ENCODE measurements around the gene LSAMP.
"Not testable (repeated sequence)": the region's sequence is repeated elsewhere in the genome, so short reads cannot be mapped to it uniquely, and the experiment has no call there.

Gene LSAMP

GRCh38 chr3:116242825-116243224, 202.5 kb downstream of the LSAMP start:
- DNase-seq (ENCODE audit: low spot score): no peak

GRCh38 chr3:116241677-116242076, 203.6 kb downstream of the LSAMP start:
- no peak for DNase-seq (ENCODE audit: low spot score)

DNA sequence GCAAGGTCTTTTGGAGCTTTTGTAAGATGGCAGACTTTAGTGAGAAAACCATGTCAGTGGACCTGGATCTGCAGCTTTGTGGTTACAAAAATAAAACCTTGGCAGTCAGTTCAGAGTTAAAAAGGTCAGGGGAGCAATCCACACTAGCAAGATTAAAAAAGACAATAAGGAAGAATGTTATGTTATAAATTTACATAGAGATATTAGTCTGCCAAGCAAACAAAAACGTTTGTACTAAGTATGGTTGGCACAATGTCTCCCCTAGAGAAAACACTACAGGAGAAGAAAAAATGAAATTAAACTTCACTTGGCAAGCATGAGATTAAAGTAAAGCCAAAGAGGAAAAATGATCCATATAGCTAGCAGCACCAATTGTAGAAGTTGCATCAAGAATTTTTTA, 205.0 kb downstream of the LSAMP start:
- no peak for DNase-seq (ENCODE audit: low spot score)

GRCh38 chr3:116238846-116239565, 206.3 kb downstream of the LSAMP start:
- DNase-seq (ENCODE audit: low spot score): no peak

DNA sequence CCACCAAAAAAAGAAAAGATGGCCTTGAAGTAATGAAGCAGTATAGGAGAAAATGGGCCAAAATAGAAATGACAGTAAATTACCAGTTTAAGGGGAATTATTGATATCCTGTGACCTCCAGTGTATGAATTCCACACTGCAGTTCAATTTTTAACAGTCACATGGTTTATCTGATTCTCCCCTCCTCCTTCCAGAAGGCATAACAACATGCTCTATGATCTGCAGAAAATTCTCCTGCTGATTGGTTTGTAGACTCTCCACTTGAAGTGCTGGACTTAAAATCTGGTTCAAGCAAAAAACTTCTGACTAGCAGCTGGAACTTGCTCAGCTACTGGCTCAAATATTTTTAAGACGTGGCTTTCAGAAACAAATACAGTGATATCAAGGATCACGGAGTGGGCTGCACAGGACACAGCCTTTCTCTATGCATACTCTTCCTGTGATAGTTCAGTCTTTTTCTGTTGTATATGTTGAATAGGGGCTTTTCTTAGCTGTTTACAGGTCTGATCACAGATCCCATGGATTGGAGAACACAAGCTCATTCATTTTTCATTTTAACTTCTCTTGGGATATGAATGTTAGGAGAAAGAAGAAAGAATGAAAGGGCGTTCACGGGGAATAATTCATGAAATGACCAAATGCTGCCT, 211.5 kb downstream of the LSAMP start:
- peak; percentile 4 for DNase-seq (ENCODE audit: low spot score)

DNA sequence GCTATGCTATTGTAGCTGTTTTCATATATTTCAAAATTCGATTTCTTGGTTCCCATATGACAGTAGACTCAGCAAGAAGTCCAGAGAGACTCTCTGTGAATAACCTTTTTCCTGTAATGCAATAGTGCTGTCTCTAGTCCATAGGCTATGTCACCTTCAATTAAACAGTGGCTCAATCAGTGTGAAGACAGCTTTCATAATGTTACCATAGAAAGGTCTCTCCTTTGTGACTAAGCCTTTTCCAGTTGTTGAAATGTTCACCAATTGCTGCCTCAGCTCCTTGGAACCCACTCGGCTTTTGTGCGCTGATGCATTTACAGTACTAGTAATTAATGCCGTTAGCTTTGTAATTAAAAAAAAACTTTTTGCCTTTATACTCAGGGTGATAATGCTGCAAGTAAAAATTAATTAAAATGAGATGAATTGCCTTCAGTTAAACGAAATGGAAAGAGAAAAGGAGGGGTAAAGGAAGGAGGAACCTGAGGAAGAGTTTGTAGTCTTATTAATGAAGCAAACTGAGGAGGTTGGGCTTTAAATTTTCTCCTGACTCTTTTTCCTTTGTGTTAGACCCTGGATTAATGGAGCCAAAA, 214.8 kb downstream of the LSAMP start:
- DNase-seq (ENCODE audit: low spot score): peak; percentile 43

DNA sequence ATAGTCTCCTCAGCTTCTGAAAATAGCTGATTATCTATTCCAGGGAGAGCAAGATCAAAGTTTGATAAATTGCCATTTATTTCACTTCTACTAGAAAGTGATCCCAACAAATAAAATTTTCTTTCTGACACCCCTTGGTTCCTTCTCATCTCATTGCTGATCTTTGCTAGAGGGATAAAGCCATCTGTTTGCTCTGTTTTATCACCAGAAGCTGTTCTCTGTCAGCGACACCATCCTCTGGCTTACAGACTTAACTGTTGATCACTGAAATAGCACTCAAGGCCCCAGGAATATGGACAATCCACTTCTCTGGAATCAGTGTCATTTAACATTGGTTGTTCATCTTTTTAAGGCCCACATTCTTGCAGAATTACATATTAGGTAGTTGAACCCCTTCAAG, 219.0 kb downstream of the LSAMP start:
- peak; percentile 8 for DNase-seq (ENCODE audit: low spot score)

- DNase-seq (ENCODE audit: low spot score): no peak
Observed at GRCh38 chr3:116216761-116217160, 228.5 kb downstream of the LSAMP start.

- DNase-seq (ENCODE audit: low spot score): no peak
Observed at GRCh38 chr3:116211901-116212300, 233.4 kb downstream of the LSAMP start.

DNA sequence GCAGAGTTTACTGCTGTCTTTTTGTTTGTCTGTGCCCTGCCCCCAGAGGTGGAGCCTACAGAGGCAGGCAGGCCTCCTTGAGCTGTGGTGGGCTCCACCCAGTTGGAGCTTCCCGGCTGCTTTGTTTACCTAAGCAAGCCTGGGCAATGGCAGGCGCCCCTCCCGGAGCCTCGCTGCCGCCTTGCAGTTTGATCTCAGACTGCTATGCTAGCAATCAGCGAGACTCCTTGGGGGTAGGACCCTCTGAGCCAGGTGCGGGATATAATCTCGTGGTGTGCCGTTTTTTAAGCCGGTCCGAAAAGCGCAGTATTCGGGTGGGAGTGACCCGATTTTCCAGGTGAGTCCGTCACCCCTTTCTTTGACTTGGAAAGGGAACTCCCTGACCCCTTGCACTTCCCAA, 236.5 kb downstream of the LSAMP start:
- DNase-seq (ENCODE audit: low spot score): not testable (repeated sequence)

- no peak for DNase-seq (ENCODE audit: low spot score)
Observed at GRCh38 chr3:116200956-116201690, 244.2 kb downstream of the LSAMP start.

- no peak for DNase-seq (ENCODE audit: low spot score)
Observed at GRCh38 chr3:116199063-116199462, 246.2 kb downstream of the LSAMP start.

GRCh38 chr3:116198087-116198486, 247.2 kb downstream of the LSAMP start:
- DNase-seq (ENCODE audit: low spot score): no peak

- no peak for DNase-seq (ENCODE audit: low spot score)
Observed at GRCh38 chr3:116192464-116192863, 252.8 kb downstream of the LSAMP start.

DNA sequence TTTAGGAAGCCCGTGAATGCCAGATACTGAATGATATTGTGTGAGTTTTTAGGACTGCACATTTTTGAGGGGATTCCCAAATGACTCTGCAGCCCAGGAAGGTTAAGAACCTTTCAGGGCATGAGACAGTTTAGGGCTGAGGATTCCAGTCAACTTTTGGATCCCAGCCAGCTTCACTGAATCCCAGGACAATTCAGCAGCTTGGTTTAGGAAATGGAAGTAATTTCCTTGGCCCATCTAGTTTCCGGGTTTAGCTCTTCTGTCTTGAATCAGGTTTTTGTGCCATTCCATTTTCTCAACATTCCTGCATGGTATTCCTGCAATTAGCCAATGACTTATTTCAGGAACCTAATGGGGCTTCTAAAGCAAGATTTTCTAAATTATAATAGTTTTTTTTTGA, 253.9 kb downstream of the LSAMP start:
- no peak for DNase-seq (ENCODE audit: low spot score)

- DNase-seq (ENCODE audit: low spot score): no peak
Observed at GRCh38 chr3:116190095-116190494, 255.2 kb downstream of the LSAMP start.

- peak; percentile 70 for DNase-seq (ENCODE audit: low spot score)
Observed at GRCh38 chr3:116188231-116188785, 257.0 kb downstream of the LSAMP start.

- no peak for DNase-seq (ENCODE audit: low spot score)
Observed at GRCh38 chr3:116186049-116186448, 259.2 kb downstream of the LSAMP start.

GRCh38 chr3:116181159-116181558, 264.1 kb downstream of the LSAMP start:
- DNase-seq (ENCODE audit: low spot score): no peak

DNA sequence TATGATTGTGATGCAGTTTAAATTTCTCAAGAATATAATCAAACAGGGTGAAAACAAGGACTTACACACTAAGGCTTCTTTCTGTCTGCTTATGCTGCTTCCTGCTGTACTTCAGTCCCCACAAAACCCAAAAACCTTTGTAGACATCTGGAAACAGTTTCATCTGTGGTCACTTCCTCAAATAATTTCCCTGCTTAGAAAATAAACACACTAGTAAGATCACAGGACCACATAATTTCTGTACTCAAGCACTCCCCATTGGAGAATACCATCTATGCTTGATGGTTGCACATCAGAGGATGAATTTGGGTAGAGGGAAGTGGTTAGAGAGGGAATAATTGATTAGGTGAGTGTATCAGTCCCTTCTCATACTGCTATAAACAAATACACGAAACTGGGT, 266.2 kb downstream of the LSAMP start:
- no peak for DNase-seq (ENCODE audit: low spot score)

DNA sequence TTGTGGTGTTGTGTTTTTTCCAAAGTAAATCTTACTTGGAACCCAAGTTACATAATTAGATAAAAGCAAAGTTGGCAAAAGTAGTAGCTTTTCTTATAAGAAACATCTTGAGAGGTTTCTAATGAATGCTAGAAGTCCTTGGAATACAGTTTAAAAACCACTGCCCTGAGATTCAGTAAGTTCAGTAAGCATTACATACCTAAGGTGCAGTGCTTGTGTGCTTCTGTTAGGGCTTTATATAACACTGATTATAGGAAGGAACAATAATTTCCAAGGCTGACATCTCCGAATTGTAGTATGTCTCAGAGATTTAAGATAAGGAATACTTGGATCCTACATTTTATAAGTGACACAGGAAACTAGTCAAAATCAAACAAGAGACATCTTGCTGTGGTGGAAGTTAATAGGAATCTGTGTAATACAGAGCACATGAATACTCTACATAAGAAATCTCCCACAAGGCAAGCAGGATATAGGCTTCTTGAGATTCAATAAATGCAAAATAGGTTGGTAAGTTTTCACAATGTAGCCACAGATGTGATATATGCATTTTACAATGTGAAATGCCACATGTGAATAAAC, 268.2 kb downstream of the LSAMP start:
- no peak for DNase-seq (ENCODE audit: low spot score)

DNA sequence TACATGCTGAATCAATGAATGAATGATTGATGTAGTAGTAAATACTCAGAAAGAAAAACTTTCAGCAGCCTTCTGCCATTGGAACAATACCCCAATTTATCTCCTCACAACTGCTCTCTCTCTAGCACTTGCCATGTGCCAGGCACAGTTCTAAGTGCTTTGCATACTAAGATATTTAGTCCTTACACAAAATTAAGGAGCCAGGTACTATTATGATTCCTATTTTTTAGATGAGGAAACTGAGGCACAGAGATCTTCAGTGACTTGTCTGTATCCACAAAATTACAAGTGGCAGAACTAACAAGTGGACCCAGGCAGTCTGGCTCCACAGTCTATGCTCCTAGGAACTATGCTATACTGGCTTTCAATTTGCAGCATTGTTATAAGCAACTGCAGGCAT, 279.2 kb downstream of the LSAMP start:
- no peak for DNase-seq (ENCODE audit: low spot score)
